ENCODE data around the gene SP2.

Gene SP2

GRCh38 chr17:47889734-47890529 lies 6.1 kb upstream of the SP2 start:
- DNase-seq (ENCODE audit: low read depth in 2 of 2) = peak; percentile 88 to 94

GRCh38 chr17:47891545-47892088 lies 4.4 kb upstream of the SP2 start:
- no peak for DNase-seq (ENCODE audit: low read depth in 2 of 2)

- DNase-seq (ENCODE audit: low read depth in 2 of 2) = no peak
Observed at GRCh38 chr17:47894498-47895346, 1.3 kb upstream of the SP2 start.

- DNase-seq (ENCODE audit: low read depth in 2 of 2) = peak in 1 of 2 donors; percentile 18
Observed at GRCh38 chr17:47895347-47895855, 635 bp upstream of the SP2 start.

- DNase-seq (ENCODE audit: low read depth in 2 of 2) = no peak
Observed at GRCh38 chr17:47896672-47897490, 845 bp downstream of the SP2 start.

- no peak for DNase-seq (ENCODE audit: low read depth in 2 of 2)
Observed at GRCh38 chr17:47897561-47897960, 1.5 kb downstream of the SP2 start.

- DNase-seq (ENCODE audit: low read depth in 2 of 2) = no peak
Observed at GRCh38 chr17:47898241-47898640, 2.2 kb downstream of the SP2 start.

GRCh38 chr17:47899643-47900042 lies 3.6 kb downstream of the SP2 start:
- DNase-seq (ENCODE audit: low read depth in 2 of 2) = no peak

GRCh38 chr17:47901423-47901822 lies 5.4 kb downstream of the SP2 start:
- no peak for DNase-seq (ENCODE audit: low read depth in 2 of 2)

GRCh38 chr17:47902039-47902744 lies 6.2 kb downstream of the SP2 start:
- no peak for DNase-seq (ENCODE audit: low read depth in 2 of 2)

GRCh38 chr17:47905221-47905733 lies 9.2 kb downstream of the SP2 start:
- DNase-seq (ENCODE audit: low read depth in 2 of 2) = no peak

- DNase-seq (ENCODE audit: low read depth in 2 of 2) = no peak
Observed at GRCh38 chr17:47906443-47906842, 10.4 kb downstream of the SP2 start.

GRCh38 chr17:47907932-47908562 lies 12.0 kb downstream of the SP2 start:
- DNase-seq (ENCODE audit: low read depth in 2 of 2) = no peak

- no peak for DNase-seq (ENCODE audit: low read depth in 2 of 2)
Observed at GRCh38 chr17:47913050-47913449, 17.0 kb downstream of the SP2 start.

GRCh38 chr17:47914306-47914948 lies 18.4 kb downstream of the SP2 start:
- DNase-seq (ENCODE audit: low read depth in 2 of 2) = no peak

GRCh38 chr17:47915776-47916398 lies 19.9 kb downstream of the SP2 start:
- no peak for DNase-seq (ENCODE audit: low read depth in 2 of 2)

- DNase-seq (ENCODE audit: low read depth in 2 of 2) = no peak
Observed at GRCh38 chr17:47916489-47917208, 20.6 kb downstream of the SP2 start.

GRCh38 chr17:47917581-47917980 lies 21.5 kb downstream of the SP2 start:
- DNase-seq (ENCODE audit: low read depth in 2 of 2) = no peak

- DNase-seq (ENCODE audit: low read depth in 2 of 2) = no peak
Observed at GRCh38 chr17:47918006-47918405, 22.0 kb downstream of the SP2 start.
